HCT116 (cell line): Measurements from ENCODE around the gene USH1C. TPM values are rescaled to one million over a fixed set of nuclear protein-coding genes. Genes with fewer than 3 reads are reported as not detected.

ENCODE experiments used
- ATAC-seq: fragments of 200-7000 bp; cut with Tn5 transposase; 2 replicates; pipeline ENCODE4 v1.9.1; 2020; ENCODE audit warnings: mild to moderate bottlenecking, moderate library complexity
- BruUV-seq: library from RNA; stranded (reverse); fragments of 400-500 nt; replicated peaks from 2 replicates; lab custom pipeline; 2021; lab: Mats Ljungman, UMichigan
- CTCF ChIA-PET: fragments of 300-600 bp; sonication (Branson Sonifier 250); formaldehyde crosslinking; loops from one replicate; lab custom pipeline; 2021; ENCODE audit warnings: antibody characterized with exemption; lab: Charles Lee
- POLR2A ChIA-PET: fragments of 300-600, 350-600 bp; sonication (Branson Sonifier 250); formaldehyde crosslinking; loops from one replicate; lab custom pipeline; 2021; ENCODE audit warnings: antibody characterized with exemption; lab: Charles Lee
- RAD21 ChIA-PET, 2 experiments: fragments of 300-600 bp; sonication (Branson Sonifier 250); formaldehyde crosslinking; loops; one replicate each; lab custom pipeline; 2023; ENCODE audit warnings: low total read pairs in 2 of 2; ENCODE audit not compliant: uncharacterized antibody in 2 of 2, unreplicated experiment in 2 of 2, low non-redundant PET in 1 of 2; lab: Charles Lee
- DNase-seq: peaks from one replicate; pipeline ENCODE4 v3.0.0-alpha.2; 2010; ENCODE audit warnings: low read depth, low spot score
- H2AFZ ChIP-seq: fragments of 200-600 bp; shearing (Covaris generic), sonication (generic); 2 replicates; pipeline ENCODE4 v1.6.1; 2017; ENCODE audit warnings: low read depth, mixed run types, mixed read lengths, antibody characterized with exemption, low read length; ENCODE audit not compliant: poor library complexity, severe bottlenecking
- H3K27ac ChIP-seq: 2 replicates; pipeline ENCODE4 v1.5.1; 2012; ENCODE audit warnings: low read depth, low read length
- H3K27me3 ChIP-seq: fragments of 200-600 bp; sonication (generic); 2 replicates; pipeline ENCODE4 v1.6.1; 2016; ENCODE audit warnings: mixed run types, low read length, mixed read lengths; ENCODE audit not compliant: insufficient read depth
- H3K36me3 ChIP-seq, 2 experiments: fragments of 200-500 bp in 1 of 2; fragments of 200-600 bp in 1 of 2; sonication (Bioruptor generic) in 1 of 2; sonication (generic) in 1 of 2; 2 replicates each; pipeline versions ENCODE4 v1.5.1 to v1.6.1; 2014 to 2016; ENCODE audit warnings: low read length in 2 of 2, inconsistent platforms in 1 of 2, mixed read lengths in 1 of 2, mixed run types in 1 of 2; ENCODE audit not compliant: insufficient read depth in 2 of 2, control insufficient read depth in 1 of 2
- H3K4me1 ChIP-seq, 2 experiments: fragments of 200-600 bp in 1 of 2; sonication (generic) in 1 of 2; 2 replicates each; pipeline versions ENCODE4 v1.5.1 to v1.6.1; 2012 to 2017; ENCODE audit warnings: low read length in 2 of 2, inconsistent platforms in 1 of 2, mild to moderate bottlenecking in 1 of 2, mixed read lengths in 1 of 2, mixed run types in 1 of 2, moderate library complexity in 1 of 2; ENCODE audit not compliant: insufficient read depth in 2 of 2, control insufficient read depth in 1 of 2
- H3K4me2 ChIP-seq: fragments of 200-600 bp; sonication (generic); 2 replicates; pipeline ENCODE4 v1.6.1; 2017; ENCODE audit warnings: mixed run types, low read length, mixed read lengths
- H3K4me3 ChIP-seq, 2 experiments: fragments of 200-600 bp in 1 of 2; sonication (generic) in 1 of 2; replicated peaks in 1 of 2; 2 replicates each; pipeline ENCODE4 v1.5.1; 2011 to 2016; ENCODE audit warnings: low read length in 2 of 2, control low read depth in 1 of 2, low read depth in 1 of 2, mild to moderate bottlenecking in 1 of 2, mixed read lengths in 1 of 2, mixed run types in 1 of 2
- H3K79me2 ChIP-seq: fragments of 200-600 bp; sonication (generic); 2 replicates; pipeline ENCODE4 v1.6.1; 2017; ENCODE audit warnings: mild to moderate bottlenecking, mixed run types, low read length, moderate library complexity, mixed read lengths; ENCODE audit not compliant: insufficient read depth
- H3K9ac ChIP-seq: fragments of 200-600 bp; sonication (generic); 2 replicates; pipeline ENCODE4 v1.6.1; 2016; ENCODE audit warnings: low read length, mixed read lengths
- H3K9me2 ChIP-seq: fragments of 200-600 bp; sonication (generic), shearing (Covaris generic); 2 replicates; pipeline ENCODE4 v1.6.1; 2017; ENCODE audit warnings: mixed run types, mild to moderate bottlenecking, moderate library complexity; ENCODE audit not compliant: insufficient read depth
- H3K9me3 ChIP-seq, 2 experiments: fragments of 200-500 bp in 1 of 2; fragments of 200-600 bp in 1 of 2; sonication (Bioruptor generic) in 1 of 2; sonication (generic) in 1 of 2; 2 replicates each; pipeline ENCODE4 v1.6.1; 2014 to 2017; ENCODE audit warnings: low read length in 2 of 2, mixed read lengths in 2 of 2, inconsistent platforms in 1 of 2, low read depth in 1 of 2, mild to moderate bottlenecking in 1 of 2, mixed run types in 1 of 2, moderate library complexity in 1 of 2; ENCODE audit not compliant: control insufficient read depth in 1 of 2, insufficient read depth in 1 of 2
- H4K20me1 ChIP-seq: fragments of 200-600 bp; sonication (generic), shearing (Covaris generic); 2 replicates; pipeline ENCODE4 v1.6.1; 2017; ENCODE audit warnings: mixed run types, mild to moderate bottlenecking, moderate library complexity; ENCODE audit not compliant: insufficient read depth
- POLR2A ChIP-seq: IDR thresholded peaks from 2 replicates; pipeline ENCODE4 v1.7.0; 2011; ENCODE audit warnings: borderline replicate concordance; ENCODE audit not compliant: insufficient read depth, insufficient read length; ENCODE audit errors: extremely low read depth
- REST ChIP-seq: IDR thresholded peaks from 2 replicates; pipeline ENCODE4 v1.6.1; 2012; ENCODE audit warnings: low read depth
- SIN3A ChIP-seq: IDR thresholded peaks from 2 replicates; pipeline ENCODE4 v1.6.1; 2012; ENCODE audit warnings: low read depth
- intact Hi-C: fragments of 100-400 bp; cut with micrococcal nuclease; formaldehyde crosslinking; loops from 2 replicates; pipeline ENCODE4 v1.10.0; 2022
- total RNA-seq: library from RNA; stranded (reverse); gene quantifications from one replicate; pipeline ENCODE4 v1.2.1, GENCODE V29; 2021; ENCODE audit not compliant: unreplicated experiment
- TF ChIP-seq, protein P1 (sequence below), 3 experiments: fragments of 200-600 bp in 1 of 3; sonication (generic) in 1 of 3; IDR thresholded peaks in 2 of 3; conservative IDR thresholded peaks in 1 of 3; 2 replicates each; pipeline ENCODE4 v1.5.1; 2012 to 2017; ENCODE audit warnings: low read depth in 2 of 3, low read length in 2 of 3, antibody characterized with exemption in 1 of 3, borderline replicate concordance in 1 of 3, control low read depth in 1 of 3, mild to moderate bottlenecking in 1 of 3, mixed read lengths in 1 of 3, mixed run types in 1 of 3, moderate library complexity in 1 of 3; ENCODE audit not compliant: insufficient read depth in 1 of 3

Gene USH1C
- total RNA-seq, 1 experiment from 2014 or later, result 13.4 TPM

- Histone ChIP-seq H3K27me3 (no peaks in the 10 kb centered on the region), H4K20me1 (no peaks in the 10 kb centered on the region), H2AFZ (no peak overlapping the region), H3K27ac (no peak overlapping the region), H3K79me2 (no peaks in the 10 kb centered on the region), H3K36me3 (no peaks in the 10 kb centered on the region), H3K9me3 (no peaks in the 10 kb centered on the region), H3K9ac (no peak overlapping the region), H3K4me1 (no peaks in the 10 kb centered on the region), H3K4me3 (no peak overlapping the region), H3K9me2 (no peaks in the 10 kb centered on the region), H3K4me2 (no peak overlapping the region)
- ChIA-PET RAD21 (no interaction called here), POLR2A (no interaction called here), CTCF (interaction anchor here (0.8 to 1.2 kb wide), 2 partner anchors 14 to 127 kb away, joined by 3 to 4 read pairs; no protein-coding TSS in a partner anchor)
- BruUV-seq, result no TSS peak
- no peak for TF ChIP-seq REST
- TF ChIP-seq SIN3A, result no peak
- TF ChIP-seq, protein P1, sequence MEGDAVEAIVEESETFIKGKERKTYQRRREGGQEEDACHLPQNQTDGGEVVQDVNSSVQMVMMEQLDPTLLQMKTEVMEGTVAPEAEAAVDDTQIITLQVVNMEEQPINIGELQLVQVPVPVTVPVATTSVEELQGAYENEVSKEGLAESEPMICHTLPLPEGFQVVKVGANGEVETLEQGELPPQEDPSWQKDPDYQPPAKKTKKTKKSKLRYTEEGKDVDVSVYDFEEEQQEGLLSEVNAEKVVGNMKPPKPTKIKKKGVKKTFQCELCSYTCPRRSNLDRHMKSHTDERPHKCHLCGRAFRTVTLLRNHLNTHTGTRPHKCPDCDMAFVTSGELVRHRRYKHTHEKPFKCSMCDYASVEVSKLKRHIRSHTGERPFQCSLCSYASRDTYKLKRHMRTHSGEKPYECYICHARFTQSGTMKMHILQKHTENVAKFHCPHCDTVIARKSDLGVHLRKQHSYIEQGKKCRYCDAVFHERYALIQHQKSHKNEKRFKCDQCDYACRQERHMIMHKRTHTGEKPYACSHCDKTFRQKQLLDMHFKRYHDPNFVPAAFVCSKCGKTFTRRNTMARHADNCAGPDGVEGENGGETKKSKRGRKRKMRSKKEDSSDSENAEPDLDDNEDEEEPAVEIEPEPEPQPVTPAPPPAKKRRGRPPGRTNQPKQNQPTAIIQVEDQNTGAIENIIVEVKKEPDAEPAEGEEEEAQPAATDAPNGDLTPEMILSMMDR (IDR thresholded peaks at IDR 0.05 in 2 of 3, conservative IDR thresholded peaks at IDR 0.05 in 1 of 3; ENCODE audit: borderline replicate concordance in 1 of 3, insufficient read depth in 1 of 3, low read depth in 2 of 3, low read length in 2 of 3), result no peak
- TF ChIP-seq POLR2A, result no peak
- intact Hi-C loops, result no loop called here
- ATAC-seq (no peak), DNase-seq (no peak)
Observed at GRCh38 chr11:17513853-17514252, 30.4 kb downstream of the USH1C start.
